H1 (cell line): ENCODE data around the gene TMEM135. TPM values are rescaled to one million over a fixed set of nuclear protein-coding genes. Genes with fewer than 3 reads are reported as not detected.

Source experiments
- CTCF ChIA-PET: fragments of 300-600 bp; sonication (Branson Sonifier 250); formaldehyde crosslinking; loops from one replicate; lab custom pipeline; 2021; ENCODE audit not compliant: partially characterized antibody; lab: Charles Lee
- POLR2A ChIA-PET: fragments of 300-600 bp; sonication (Branson Sonifier 250); formaldehyde crosslinking; loops from one replicate; lab custom pipeline; 2021; ENCODE audit warnings: inconsistent platforms; ENCODE audit not compliant: partially characterized antibody; lab: Charles Lee
- DNase-seq, 2 experiments: peaks; one replicate each; pipeline versions ENCODE4 v3.0.0 to v3.0.0-alpha.2; 2010 to 2022; ENCODE audit warnings: low spot score in 2 of 2, low read depth in 1 of 2, mixed read lengths in 1 of 2
- FAIRE-seq: peaks from 2 replicates; lab custom pipeline; 2011; peaks lifted over from hg19 to GRCh38; lab: Jason Lieb, UNC
- H2AFZ ChIP-seq: 2 replicates; pipeline ENCODE4 v1.8.1; 2012; ENCODE audit warnings: low read length, inconsistent platforms
- H2AK5ac ChIP-seq: 2 replicates; pipeline ENCODE4 v1.6.1; 2013; ENCODE audit warnings: low read depth, low read length
- H2BK120ac ChIP-seq: replicated peaks from 2 replicates; pipeline ENCODE3; 2013; ENCODE audit warnings: low read depth, low read length, inconsistent platforms
- H2BK12ac ChIP-seq: 2 replicates; pipeline ENCODE4 v1.6.1; 2013; ENCODE audit warnings: low read depth, low read length
- H2BK15ac ChIP-seq: 2 replicates; pipeline ENCODE4 v1.6.1; 2013; ENCODE audit warnings: low read length
- H2BK20ac ChIP-seq: 2 replicates; pipeline ENCODE4 v1.6.1; 2013; ENCODE audit warnings: low read length
- H2BK5ac ChIP-seq: 2 replicates; pipeline ENCODE4 v1.6.1; 2013; ENCODE audit warnings: low read depth, low read length
- H3K14ac ChIP-seq: 2 replicates; pipeline ENCODE4 v1.6.1; 2013; ENCODE audit warnings: inconsistent platforms; ENCODE audit not compliant: insufficient read length
- H3K18ac ChIP-seq: 2 replicates; pipeline ENCODE4 v1.6.1; 2013; ENCODE audit warnings: low read length; ENCODE audit errors: extremely low read depth
- H3K23ac ChIP-seq: 2 replicates; pipeline ENCODE4 v1.6.1; 2013; ENCODE audit warnings: inconsistent platforms; ENCODE audit not compliant: insufficient read length
- H3K23me2 ChIP-seq: 2 replicates; pipeline ENCODE4 v1.6.1; 2013; ENCODE audit warnings: low read depth, low read length
- H3K27ac ChIP-seq: 2 replicates; pipeline ENCODE4 v1.6.1; 2011; ENCODE audit warnings: low read depth, low read length, inconsistent platforms
- H3K27me3 ChIP-seq, 4 experiments: replicated peaks in 1 of 4; 1 replicate in 1 of 4; 2 replicates in 3 of 4; pipeline versions ENCODE4 v1.6.1 to v1.8.1; 2011 to 2013; ENCODE audit warnings: low read length in 3 of 4, mild to moderate bottlenecking in 3 of 4, inconsistent platforms in 2 of 4, mixed read lengths in 2 of 4, moderate library complexity in 1 of 4; ENCODE audit not compliant: control insufficient read depth in 3 of 4, insufficient read depth in 3 of 4; ENCODE audit errors: extremely low read depth in 1 of 4
- H3K36me3 ChIP-seq, 4 experiments: 2 replicates each; pipeline versions ENCODE4 v1.6.1 to v1.8.1; 2011 to 2013; ENCODE audit warnings: mild to moderate bottlenecking in 4 of 4, low read length in 3 of 4, moderate library complexity in 2 of 4, control low read depth in 1 of 4, inconsistent platforms in 1 of 4; ENCODE audit not compliant: insufficient read depth in 4 of 4, control insufficient read depth in 2 of 4
- H3K4ac ChIP-seq: replicated peaks from 2 replicates; pipeline ENCODE3; 2013; ENCODE audit warnings: low read length, low read depth, mixed read lengths, inconsistent platforms; ENCODE audit not compliant: insufficient read length
- H3K4me1 ChIP-seq, 4 experiments: replicated peaks in 1 of 4; 1 replicate in 1 of 4; 2 replicates in 3 of 4; pipeline versions ENCODE4 v1.6.1 to v1.8.1; 2011 to 2013; ENCODE audit warnings: low read length in 3 of 4, inconsistent platforms in 2 of 4, mixed read lengths in 1 of 4; ENCODE audit not compliant: insufficient read depth in 4 of 4, control insufficient read depth in 3 of 4
- H3K4me2 ChIP-seq, 2 experiments: 2 replicates each; pipeline versions ENCODE4 v1.6.1 to v1.8.1; 2011 to 2013; ENCODE audit warnings: low read depth in 2 of 2, low read length in 2 of 2, control low read depth in 1 of 2, inconsistent platforms in 1 of 2, mild to moderate bottlenecking in 1 of 2; ENCODE audit not compliant: insufficient read depth in 1 of 2
- H3K4me3 ChIP-seq, 4 experiments: fragments of 200-600, 300-600 bp in 1 of 4; sonication (generic), shearing (Covaris generic), sonication (Bioruptor Twin) in 1 of 4; 2 replicates each; pipeline versions ENCODE4 v1.5.1 to v1.8.1; 2011 to 2016; ENCODE audit warnings: low read length in 4 of 4, low read depth in 3 of 4, control low read depth in 2 of 4, inconsistent platforms in 2 of 4, mild to moderate bottlenecking in 2 of 4, mixed read lengths in 1 of 4, moderate library complexity in 1 of 4; ENCODE audit not compliant: insufficient read depth in 2 of 4; ENCODE audit errors: extremely low read depth in 1 of 4
- H3K56ac ChIP-seq: replicated peaks from 2 replicates; pipeline ENCODE3; 2013; ENCODE audit warnings: low read depth, mild to moderate bottlenecking, mixed read lengths, low read length, inconsistent platforms; ENCODE audit not compliant: insufficient read length
- H3K79me1 ChIP-seq: 2 replicates; pipeline ENCODE4 v1.6.1; 2013; ENCODE audit warnings: low read depth, low read length, control low read depth
- H3K79me2 ChIP-seq, 2 experiments: 2 replicates each; pipeline versions ENCODE4 v1.6.1 to v1.8.1; 2012 to 2013; ENCODE audit warnings: low read length in 2 of 2, mild to moderate bottlenecking in 2 of 2, inconsistent platforms in 1 of 2; ENCODE audit not compliant: insufficient read depth in 2 of 2, control insufficient read depth in 1 of 2
- H3K9ac ChIP-seq, 4 experiments: replicated peaks in 1 of 4; 1 replicate in 1 of 4; 2 replicates in 3 of 4; pipeline versions ENCODE4 v1.6.1 to v1.8.1; 2011 to 2013; ENCODE audit warnings: low read depth in 3 of 4, low read length in 3 of 4, control low read depth in 2 of 4, mild to moderate bottlenecking in 2 of 4, moderate library complexity in 2 of 4, inconsistent platforms in 1 of 4; ENCODE audit errors: extremely low read depth in 1 of 4
- H3K9me3 ChIP-seq, 2 experiments: 2 replicates each; pipeline versions ENCODE4 v1.6.1 to v1.8.1; 2012 to 2013; ENCODE audit warnings: mild to moderate bottlenecking in 2 of 2, moderate library complexity in 2 of 2, control low read depth in 1 of 2, inconsistent platforms in 1 of 2, low read depth in 1 of 2, low read length in 1 of 2, mixed read lengths in 1 of 2; ENCODE audit not compliant: insufficient read depth in 2 of 2
- H4K20me1 ChIP-seq, 2 experiments: replicated peaks in 1 of 2; 2 replicates each; pipeline versions ENCODE3 to v1.8.1; 2011 to 2013; ENCODE audit warnings: inconsistent platforms in 2 of 2, low read length in 2 of 2, mild to moderate bottlenecking in 1 of 2; ENCODE audit not compliant: insufficient read depth in 2 of 2, control insufficient read depth in 1 of 2
- H4K5ac ChIP-seq: 2 replicates; pipeline ENCODE4 v1.6.1; 2013; ENCODE audit warnings: low read length, low read depth, mixed read lengths, inconsistent platforms; ENCODE audit not compliant: insufficient read length
- H4K8ac ChIP-seq: 2 replicates; pipeline ENCODE4 v1.8.0; 2013; ENCODE audit warnings: mild to moderate bottlenecking, moderate library complexity, low read length, inconsistent platforms; ENCODE audit not compliant: insufficient read depth; ENCODE audit errors: extremely low read depth
- H4K91ac ChIP-seq: replicated peaks from 2 replicates; pipeline ENCODE3; 2013; ENCODE audit warnings: low read length, mixed read lengths, inconsistent platforms; ENCODE audit not compliant: insufficient read length
- CEBPB ChIP-seq: IDR thresholded peaks from 2 replicates; pipeline ENCODE4 v1.6.1; 2012; ENCODE audit warnings: low read depth, low read length
- EP300 ChIP-seq, 2 experiments: IDR thresholded peaks; 1 replicate in 1 of 2; 2 replicates in 1 of 2; pipeline ENCODE4 v1.6.1; 2011 to 2012; ENCODE audit warnings: low read depth in 2 of 2, low read length in 2 of 2, mild to moderate bottlenecking in 2 of 2, borderline replicate concordance in 1 of 2, inconsistent platforms in 1 of 2, moderate library complexity in 1 of 2
- EZH2 ChIP-seq: fragments of 200-600 bp; sonication (generic); IDR thresholded peaks from 2 replicates; pipeline ENCODE4 v1.7.1; 2012; ENCODE audit warnings: low read depth, mild to moderate bottlenecking, moderate library complexity, low read length, inconsistent platforms; ENCODE audit not compliant: severe bottlenecking
- MAFK ChIP-seq: IDR thresholded peaks from 2 replicates; pipeline ENCODE4 v1.6.1; 2012; ENCODE audit warnings: low read depth, mild to moderate bottlenecking, improper control_type of control experiment, low read length
- RFX5 ChIP-seq: IDR thresholded peaks from 2 replicates; pipeline ENCODE4 v1.6.1; 2011; ENCODE audit warnings: low read depth, low read length, improper control_type of control experiment, borderline replicate concordance
- RNF2 ChIP-seq: fragments of 200-900, 300-1000 bp; sonication (generic); IDR thresholded peaks from 2 replicates; pipeline ENCODE4 v1.7.1; 2016; ENCODE audit warnings: borderline replicate concordance, low read depth, mild to moderate bottlenecking, antibody characterized with exemption, low read length; ENCODE audit not compliant: poor library complexity, severe bottlenecking; ENCODE audit errors: missing control alignments
- SIN3A ChIP-seq, 2 experiments: IDR thresholded peaks in 1 of 2; conservative IDR thresholded peaks in 1 of 2; 2 replicates each; pipeline ENCODE4 v1.6.1; 2011 to 2012; ENCODE audit warnings: low read length in 2 of 2, improper control_type of control experiment in 1 of 2, low read depth in 1 of 2, mild to moderate bottlenecking in 1 of 2
- SP2 ChIP-seq: IDR thresholded peaks from 2 replicates; pipeline ENCODE4 v1.6.1; 2012; ENCODE audit warnings: mild to moderate bottlenecking, low read length, inconsistent platforms
- SP4 ChIP-seq: IDR thresholded peaks from 2 replicates; pipeline ENCODE4 v1.6.1; 2012; ENCODE audit warnings: low read length, inconsistent platforms
- TBP ChIP-seq: IDR thresholded peaks from 2 replicates; pipeline ENCODE4 v1.6.1; 2011; ENCODE audit warnings: low read depth, low read length, improper control_type of control experiment
- TCF12 ChIP-seq: IDR thresholded peaks from 2 replicates; pipeline ENCODE4 v1.6.1; 2011; ENCODE audit warnings: low read depth, mild to moderate bottlenecking, low read length
- WGBS, 2 experiments: shearing (Covaris generic) in 1 of 2; methylation state at CpG; one replicate each; pipeline versions ENCODE4 v1.1.6 to v1.1.7; 2013 to 2015; ENCODE audit warnings: low lambda C conversion rate in 2 of 2, mixed read lengths in 2 of 2, inconsistent platforms in 1 of 2, low coverage in 1 of 2, missing lambda C conversion rate in 1 of 2; ENCODE audit not compliant: insufficient replicate concordance in 2 of 2, insufficient coverage in 1 of 2, insufficient read length in 1 of 2; ENCODE audit errors: extremely low coverage in 1 of 2, missing lambda C conversion rate in 1 of 2; 5-methylcytosine and 5-hydroxymethylcytosine counted together
- polyA plus RNA-seq, 7 experiments: library from polyadenylated mRNA; depleted of rRNA in 3 of 7; stranded (reverse) in 5 of 7; unstranded in 2 of 7; fragments of >200 nt in 5 of 7; fragments of 200-250 nt in 2 of 7; gene quantifications; 1 replicate in 5 of 7; 2 replicates in 1 of 7; 4 replicates in 1 of 7; pipeline versions ENCODE4 v1.2.1 to v1.2.3, GENCODE V29; 2011 to 2013; ENCODE audit warnings: missing spikeins in 2 of 7, mixed read lengths in 2 of 7
- total RNA-seq: library from RNA; stranded (reverse); fragmentation: NEBNext Ultra II Directional; extraction: Animal tissue kit (Norgen Biotek cat#: 25700); gene quantifications from 2 replicates; pipeline ENCODE4 v1.2.1, GENCODE V29; 2021

TMEM135 gene
- total and polyA plus RNA-seq, 2 of the 8 experiments (the other 6 are each of a cell fraction or from before 2014, with no cell fraction given), result 9.3 to 31.3 TPM

GRCh38 chr11:87013912-87014825, 23.6 kb upstream of the TMEM135 start:
- no peak overlapping the region for H3K9ac ChIP-seq
- no peaks in the 10 kb centered on the region for H3K79me1 ChIP-seq
- H3K23ac ChIP-seq, result no peak overlapping the region
- H3K36me3 ChIP-seq, result no peaks in the 10 kb centered on the region
- no peak overlapping the region for H3K4ac ChIP-seq
- H4K91ac ChIP-seq, result no peak overlapping the region
- no peak overlapping the region for H3K27ac ChIP-seq
- H4K5ac ChIP-seq, result no peak overlapping the region
- no peak overlapping the region for H2BK20ac ChIP-seq
- H3K56ac ChIP-seq, result no peak overlapping the region
- H3K27me3 ChIP-seq, result no peaks in the 10 kb centered on the region; a peak in 1 of 7 replicates
- H2AK5ac ChIP-seq, result no peak overlapping the region
- no peak overlapping the region for H3K18ac ChIP-seq
- H2BK15ac ChIP-seq, result no peak overlapping the region
- DNase-seq (no peak), FAIRE-seq (no peak)
- no peaks in the 10 kb centered on the region for H3K79me2 ChIP-seq
- no peak overlapping the region for H3K14ac ChIP-seq
- POLR2A ChIA-PET, result no interaction called here
- 88% methylated on average over 5 of the region's 5 CpGs; no CpG with 5 or more reads in 1 of the 2 experiments for WGBS, 2 experiments
- no peak overlapping the region for H2BK120ac ChIP-seq
- no peak overlapping the region for H2BK5ac ChIP-seq
- no peaks in the 10 kb centered on the region for H3K4me1 ChIP-seq
- no peak overlapping the region for H2BK12ac ChIP-seq
- H3K9me3 ChIP-seq, result peaks cover 5 to 6% of the 10 kb centered on the region in 2 experiments; a peak in 2 of 4 replicates
- CTCF ChIA-PET, result interaction anchor here (2.9 kb wide), 1 partner anchor 19 kb away, joined by 11 read pairs; no protein-coding TSS in a partner anchor
- H3K4me2 ChIP-seq, result no peak overlapping the region
- H2AFZ ChIP-seq, result no peak overlapping the region
- no peaks in the 10 kb centered on the region for H3K23me2 ChIP-seq
- H4K20me1 ChIP-seq, result no peaks in the 10 kb centered on the region
- H4K8ac ChIP-seq, result no peak overlapping the region
- no peak overlapping the region for H3K4me3 ChIP-seq
- TF ChIP-seq TBP (no peak), SP2 (no peak), CEBPB (no peak), EZH2 (no peak), TCF12 (no peak), RNF2 (no peak), RFX5 (no peak), SP4 (no peak), SIN3A (conservative IDR thresholded peaks at IDR 0.05 in 1 of 2, IDR thresholded peaks at IDR 0.05 in 1 of 2; ENCODE audit: low read depth in 1 of 2, low read length in 2 of 2) (no peak), EP300 (IDR thresholded peaks at IDR 0.05; ENCODE audit: borderline replicate concordance in 1 of 2, low read depth in 2 of 2, low read length in 2 of 2) (no peak), MAFK (no peak)
